HCT116 (cell line): ENCODE measurements around the gene HK2. TPM values are rescaled to one million over a fixed set of nuclear protein-coding genes. Genes with fewer than 3 reads are reported as not detected.

Source experiments
- ATAC-seq: fragments of 200-7000 bp; cut with Tn5 transposase; 2 replicates; pipeline ENCODE4 v1.9.1; 2020; ENCODE audit warnings: mild to moderate bottlenecking, moderate library complexity
- BruUV-seq: library from RNA; stranded (reverse); fragments of 400-500 nt; replicated peaks from 2 replicates; lab custom pipeline; 2021; lab: Mats Ljungman, UMichigan
- CTCF ChIA-PET: fragments of 300-600 bp; sonication (Branson Sonifier 250); formaldehyde crosslinking; loops from one replicate; lab custom pipeline; 2021; ENCODE audit warnings: antibody characterized with exemption; lab: Charles Lee
- POLR2A ChIA-PET: fragments of 300-600, 350-600 bp; sonication (Branson Sonifier 250); formaldehyde crosslinking; loops from one replicate; lab custom pipeline; 2021; ENCODE audit warnings: antibody characterized with exemption; lab: Charles Lee
- RAD21 ChIA-PET, 2 experiments: fragments of 300-600 bp; sonication (Branson Sonifier 250); formaldehyde crosslinking; loops; one replicate each; lab custom pipeline; 2023; ENCODE audit warnings: low total read pairs in 2 of 2; ENCODE audit not compliant: uncharacterized antibody in 2 of 2, unreplicated experiment in 2 of 2, low non-redundant PET in 1 of 2; lab: Charles Lee
- DNase-seq: peaks from one replicate; pipeline ENCODE4 v3.0.0-alpha.2; 2010; ENCODE audit warnings: low read depth, low spot score
- H2AFZ ChIP-seq: fragments of 200-600 bp; shearing (Covaris generic), sonication (generic); 2 replicates; pipeline ENCODE4 v1.6.1; 2017; ENCODE audit warnings: low read depth, mixed run types, mixed read lengths, antibody characterized with exemption, low read length; ENCODE audit not compliant: poor library complexity, severe bottlenecking
- H3K27ac ChIP-seq: 2 replicates; pipeline ENCODE4 v1.5.1; 2012; ENCODE audit warnings: low read depth, low read length
- H3K27me3 ChIP-seq: fragments of 200-600 bp; sonication (generic); 2 replicates; pipeline ENCODE4 v1.6.1; 2016; ENCODE audit warnings: mixed run types, low read length, mixed read lengths; ENCODE audit not compliant: insufficient read depth
- H3K36me3 ChIP-seq, 2 experiments: fragments of 200-500 bp in 1 of 2; fragments of 200-600 bp in 1 of 2; sonication (Bioruptor generic) in 1 of 2; sonication (generic) in 1 of 2; 2 replicates each; pipeline versions ENCODE4 v1.5.1 to v1.6.1; 2014 to 2016; ENCODE audit warnings: low read length in 2 of 2, inconsistent platforms in 1 of 2, mixed read lengths in 1 of 2, mixed run types in 1 of 2; ENCODE audit not compliant: insufficient read depth in 2 of 2, control insufficient read depth in 1 of 2
- H3K4me1 ChIP-seq, 2 experiments: fragments of 200-600 bp in 1 of 2; sonication (generic) in 1 of 2; 2 replicates each; pipeline versions ENCODE4 v1.5.1 to v1.6.1; 2012 to 2017; ENCODE audit warnings: low read length in 2 of 2, inconsistent platforms in 1 of 2, mild to moderate bottlenecking in 1 of 2, mixed read lengths in 1 of 2, mixed run types in 1 of 2, moderate library complexity in 1 of 2; ENCODE audit not compliant: insufficient read depth in 2 of 2, control insufficient read depth in 1 of 2
- H3K4me2 ChIP-seq: fragments of 200-600 bp; sonication (generic); 2 replicates; pipeline ENCODE4 v1.6.1; 2017; ENCODE audit warnings: mixed run types, low read length, mixed read lengths
- H3K4me3 ChIP-seq, 2 experiments: fragments of 200-600 bp in 1 of 2; sonication (generic) in 1 of 2; replicated peaks in 1 of 2; 2 replicates each; pipeline ENCODE4 v1.5.1; 2011 to 2016; ENCODE audit warnings: low read length in 2 of 2, control low read depth in 1 of 2, low read depth in 1 of 2, mild to moderate bottlenecking in 1 of 2, mixed read lengths in 1 of 2, mixed run types in 1 of 2
- H3K79me2 ChIP-seq: fragments of 200-600 bp; sonication (generic); 2 replicates; pipeline ENCODE4 v1.6.1; 2017; ENCODE audit warnings: mild to moderate bottlenecking, mixed run types, low read length, moderate library complexity, mixed read lengths; ENCODE audit not compliant: insufficient read depth
- H3K9ac ChIP-seq: fragments of 200-600 bp; sonication (generic); 2 replicates; pipeline ENCODE4 v1.6.1; 2016; ENCODE audit warnings: low read length, mixed read lengths
- H3K9me2 ChIP-seq: fragments of 200-600 bp; sonication (generic), shearing (Covaris generic); 2 replicates; pipeline ENCODE4 v1.6.1; 2017; ENCODE audit warnings: mixed run types, mild to moderate bottlenecking, moderate library complexity; ENCODE audit not compliant: insufficient read depth
- H3K9me3 ChIP-seq, 2 experiments: fragments of 200-500 bp in 1 of 2; fragments of 200-600 bp in 1 of 2; sonication (Bioruptor generic) in 1 of 2; sonication (generic) in 1 of 2; 2 replicates each; pipeline ENCODE4 v1.6.1; 2014 to 2017; ENCODE audit warnings: low read length in 2 of 2, mixed read lengths in 2 of 2, inconsistent platforms in 1 of 2, low read depth in 1 of 2, mild to moderate bottlenecking in 1 of 2, mixed run types in 1 of 2, moderate library complexity in 1 of 2; ENCODE audit not compliant: control insufficient read depth in 1 of 2, insufficient read depth in 1 of 2
- H4K20me1 ChIP-seq: fragments of 200-600 bp; sonication (generic), shearing (Covaris generic); 2 replicates; pipeline ENCODE4 v1.6.1; 2017; ENCODE audit warnings: mixed run types, mild to moderate bottlenecking, moderate library complexity; ENCODE audit not compliant: insufficient read depth
- ATF3 ChIP-seq: IDR thresholded peaks from 2 replicates; pipeline ENCODE4 v1.6.1; 2012
- CBX3 ChIP-seq: IDR thresholded peaks from 2 replicates; pipeline ENCODE4 v1.6.1; 2012; ENCODE audit warnings: low read depth
- CEBPB ChIP-seq: IDR thresholded peaks from 2 replicates; pipeline ENCODE4 v1.6.1; 2012; ENCODE audit warnings: low read depth
- EGR1 ChIP-seq: IDR thresholded peaks from 2 replicates; pipeline ENCODE4 v1.6.1; 2012; ENCODE audit warnings: low read depth
- ELF1 ChIP-seq: IDR thresholded peaks from 2 replicates; pipeline ENCODE4 v1.6.1; 2012; ENCODE audit warnings: low read depth, borderline replicate concordance
- EZH2 ChIP-seq: fragments of 200-600 bp; sonication (generic); IDR thresholded peaks from 2 replicates; pipeline ENCODE4 v1.6.1; 2017; ENCODE audit warnings: antibody characterized with exemption, mixed run types
- EZH2phosphoT487 ChIP-seq: fragments of 200-600 bp; IDR thresholded peaks from 2 replicates; pipeline ENCODE4 v1.6.1; 2018; ENCODE audit warnings: antibody characterized with exemption, borderline replicate concordance
- POLR2AphosphoS5 ChIP-seq: IDR thresholded peaks from 2 replicates; pipeline ENCODE4 v1.6.1; 2011; ENCODE audit warnings: mild to moderate bottlenecking, low read depth, low read length, moderate library complexity
- RAD21 ChIP-seq: IDR thresholded peaks from 2 replicates; pipeline ENCODE4 v1.6.1; 2012; ENCODE audit warnings: low read depth, mild to moderate bottlenecking
- SIN3A ChIP-seq: IDR thresholded peaks from 2 replicates; pipeline ENCODE4 v1.6.1; 2012; ENCODE audit warnings: low read depth
- SRF ChIP-seq: IDR thresholded peaks from 2 replicates; pipeline ENCODE4 v1.6.1; 2012; ENCODE audit warnings: low read depth
- TCF7L2 ChIP-seq: IDR thresholded peaks from 2 replicates; pipeline ENCODE4 v1.7.0; 2011; ENCODE audit warnings: borderline replicate concordance, inconsistent platforms; ENCODE audit not compliant: insufficient read depth, insufficient read length; ENCODE audit errors: extremely low read depth
- ZNF274 ChIP-seq: fragments of 200-500 bp; sonication (Bioruptor generic); IDR thresholded peaks from 2 replicates; pipeline ENCODE4 v1.6.1; 2014; ENCODE audit warnings: mild to moderate bottlenecking, low read depth, low read length, inconsistent platforms
- intact Hi-C: fragments of 100-400 bp; cut with micrococcal nuclease; formaldehyde crosslinking; loops from 2 replicates; pipeline ENCODE4 v1.10.0; 2022
- total RNA-seq: library from RNA; stranded (reverse); gene quantifications from one replicate; pipeline ENCODE4 v1.2.1, GENCODE V29; 2021; ENCODE audit not compliant: unreplicated experiment
- TF ChIP-seq, protein P1 (sequence below), 3 experiments: fragments of 200-600 bp in 1 of 3; sonication (generic) in 1 of 3; IDR thresholded peaks in 2 of 3; conservative IDR thresholded peaks in 1 of 3; 2 replicates each; pipeline ENCODE4 v1.5.1; 2012 to 2017; ENCODE audit warnings: low read depth in 2 of 3, low read length in 2 of 3, antibody characterized with exemption in 1 of 3, borderline replicate concordance in 1 of 3, control low read depth in 1 of 3, mild to moderate bottlenecking in 1 of 3, mixed read lengths in 1 of 3, mixed run types in 1 of 3, moderate library complexity in 1 of 3; ENCODE audit not compliant: insufficient read depth in 1 of 3

HK2 gene
- total RNA-seq, 1 experiment from 2014 or later = 42.5 TPM

DNA sequence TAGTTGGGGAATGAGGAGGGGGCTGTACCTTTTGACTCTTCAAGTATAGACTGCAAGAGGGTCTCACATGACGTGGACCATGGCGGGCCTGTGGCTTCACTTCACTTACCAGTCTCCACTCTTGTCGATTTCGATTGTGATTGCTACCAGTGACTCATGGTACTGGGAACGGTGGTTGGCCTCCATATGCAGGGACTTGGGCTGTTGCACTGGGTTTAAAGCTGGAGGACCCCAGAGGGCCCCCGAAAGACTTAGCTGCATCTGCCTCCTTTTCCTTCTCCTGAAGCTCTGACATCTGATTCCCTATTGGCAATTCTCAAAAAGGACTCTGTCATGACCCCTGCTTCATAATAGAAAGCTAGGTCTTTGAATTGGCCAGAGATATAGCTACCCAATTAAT is 43.4 kb downstream of the HK2 start:
- Histone ChIP-seq H3K9ac (no peak overlapping the region), H3K27me3 (no peaks in the 10 kb centered on the region), H3K9me3 (no peaks in the 10 kb centered on the region), H4K20me1 (no peaks in the 10 kb centered on the region), H3K4me1 (no peaks in the 10 kb centered on the region), H3K79me2 (no peaks in the 10 kb centered on the region), H3K27ac (no peak overlapping the region), H2AFZ (no peak overlapping the region), H3K4me2 (no peak overlapping the region), H3K4me3 (no peak overlapping the region), H3K36me3 (peaks cover 24 to 67% of the 10 kb centered on the region in 2 experiments; a peak in 3 of 4 replicates), H3K9me2 (no peaks in the 10 kb centered on the region)
- intact Hi-C loops = no loop called here
- POLR2A ChIA-PET = no interaction called here
- ATAC-seq = no peak
- DNase-seq = no peak
- BruUV-seq = no TSS peak
- CTCF ChIA-PET = interaction anchor here (1.3 to 4.3 kb wide), 4 partner anchors 41 to 186 kb away, joined by 3 to 46 read pairs (median 12); no protein-coding TSS in a partner anchor
- RAD21 ChIA-PET = interaction anchor here in 1 of 2 experiments (0.7 kb wide), 1 partner anchor 137 kb away, joined by 3 read pairs; no protein-coding TSS in a partner anchor
- TF ChIP-seq CEBPB (no peak), TCF7L2 (no peak), EZH2 (no peak), POLR2AphosphoS5 (no peak), ZNF274 (no peak), SRF (no peak), CBX3 (no peak), ELF1 (no peak), EZH2phosphoT487 (no peak), ATF3 (no peak), RAD21 (no peak), SIN3A (no peak), EGR1 (no peak)
- TF ChIP-seq, protein P1, sequence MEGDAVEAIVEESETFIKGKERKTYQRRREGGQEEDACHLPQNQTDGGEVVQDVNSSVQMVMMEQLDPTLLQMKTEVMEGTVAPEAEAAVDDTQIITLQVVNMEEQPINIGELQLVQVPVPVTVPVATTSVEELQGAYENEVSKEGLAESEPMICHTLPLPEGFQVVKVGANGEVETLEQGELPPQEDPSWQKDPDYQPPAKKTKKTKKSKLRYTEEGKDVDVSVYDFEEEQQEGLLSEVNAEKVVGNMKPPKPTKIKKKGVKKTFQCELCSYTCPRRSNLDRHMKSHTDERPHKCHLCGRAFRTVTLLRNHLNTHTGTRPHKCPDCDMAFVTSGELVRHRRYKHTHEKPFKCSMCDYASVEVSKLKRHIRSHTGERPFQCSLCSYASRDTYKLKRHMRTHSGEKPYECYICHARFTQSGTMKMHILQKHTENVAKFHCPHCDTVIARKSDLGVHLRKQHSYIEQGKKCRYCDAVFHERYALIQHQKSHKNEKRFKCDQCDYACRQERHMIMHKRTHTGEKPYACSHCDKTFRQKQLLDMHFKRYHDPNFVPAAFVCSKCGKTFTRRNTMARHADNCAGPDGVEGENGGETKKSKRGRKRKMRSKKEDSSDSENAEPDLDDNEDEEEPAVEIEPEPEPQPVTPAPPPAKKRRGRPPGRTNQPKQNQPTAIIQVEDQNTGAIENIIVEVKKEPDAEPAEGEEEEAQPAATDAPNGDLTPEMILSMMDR (IDR thresholded peaks at IDR 0.05 in 2 of 3, conservative IDR thresholded peaks at IDR 0.05 in 1 of 3; ENCODE audit: borderline replicate concordance in 1 of 3, insufficient read depth in 1 of 3, low read depth in 2 of 3, low read length in 2 of 3) = no peak
